Panc1 (cell line): ENCODE measurements around the gene PIK3R1. TPM values are rescaled to one million over a fixed set of nuclear protein-coding genes. Genes with fewer than 3 reads are reported as not detected.

Experiments
- ATAC-seq: fragments of 200-7000 bp; cut with Tn5 transposase; 2 replicates; pipeline ENCODE4 v1.9.1; 2020; ENCODE audit warnings: mild to moderate bottlenecking, moderate library complexity
- BruUV-seq: library from RNA; stranded (reverse); fragments of 400-500 nt; replicated peaks from 2 replicates; lab custom pipeline; 2021; lab: Mats Ljungman, UMichigan
- CTCF ChIA-PET: fragments of 300-600 bp; sonication (Branson Sonifier 250); formaldehyde crosslinking; loops from one replicate; lab custom pipeline; 2022; ENCODE audit warnings: antibody characterized with exemption; lab: Charles Lee
- POLR2A ChIA-PET: fragments of 300-600 bp; sonication (Branson Sonifier 250); formaldehyde crosslinking; loops from one replicate; lab custom pipeline; 2022; ENCODE audit warnings: antibody characterized with exemption; lab: Charles Lee
- DNase-seq: peaks from one replicate; pipeline ENCODE4 v3.0.0-alpha.2; 2010; ENCODE audit warnings: low read depth, low spot score
- H3K27ac ChIP-seq: 2 replicates; pipeline ENCODE4 v1.5.1; 2011; ENCODE audit warnings: mild to moderate bottlenecking, low read length, inconsistent platforms
- H3K27me3 ChIP-seq: fragments of 200-500 bp; sonication (Bioruptor generic); 2 replicates; pipeline ENCODE4 v1.6.0; 2014; ENCODE audit warnings: low read length, inconsistent platforms; ENCODE audit not compliant: control insufficient read depth, insufficient read depth
- H3K36me3 ChIP-seq: fragments of 200-500 bp; sonication (Bioruptor generic); 2 replicates; pipeline ENCODE4 v1.5.1; 2014; ENCODE audit warnings: inconsistent platforms, mild to moderate bottlenecking, low read length, moderate library complexity; ENCODE audit not compliant: control insufficient read depth, insufficient read depth
- H3K4me1 ChIP-seq: 2 replicates; pipeline ENCODE4 v1.5.1; 2011; ENCODE audit warnings: inconsistent platforms, mild to moderate bottlenecking, low read length, moderate library complexity; ENCODE audit not compliant: control insufficient read depth, insufficient read depth
- H3K4me3 ChIP-seq, 2 experiments: 2 replicates each; pipeline ENCODE4 v1.5.1; 2011 to 2012; ENCODE audit warnings: low read depth in 2 of 2, low read length in 2 of 2, mild to moderate bottlenecking in 2 of 2, inconsistent platforms in 1 of 2, moderate library complexity in 1 of 2
- H3K9me3 ChIP-seq: fragments of 200-500 bp; sonication (Bioruptor generic); 2 replicates; pipeline ENCODE4 v1.5.1; 2014; ENCODE audit warnings: low read depth, mild to moderate bottlenecking, inconsistent platforms, low read length, moderate library complexity; ENCODE audit not compliant: control insufficient read depth, insufficient read depth
- POLR2AphosphoS5 ChIP-seq: IDR thresholded peaks from 2 replicates; pipeline ENCODE4 v1.6.1; 2012; ENCODE audit warnings: mild to moderate bottlenecking, low read depth, low read length, moderate library complexity
- SIN3A ChIP-seq: IDR thresholded peaks from 2 replicates; pipeline ENCODE4 v1.6.1; 2012; ENCODE audit warnings: low read depth, mild to moderate bottlenecking, low read length, moderate library complexity, borderline replicate concordance; ENCODE audit not compliant: insufficient read depth
- TCF7L2 ChIP-seq: IDR thresholded peaks from 2 replicates; pipeline ENCODE4 v1.6.1; 2011; ENCODE audit warnings: mild to moderate bottlenecking, low read depth, low read length, inconsistent platforms
- in situ Hi-C: cut with HindIII; loops from 2 replicates; pipeline ENCODE4 v1.10.0; 2016; ENCODE audit warnings: low sequenced_read_pairs, low pct_unique_long_range_greater_than_20kb
- intact Hi-C: fragments of 100-400 bp; cut with micrococcal nuclease; formaldehyde crosslinking; loops from one replicate; pipeline ENCODE4 v1.10.0; 2022; ENCODE audit not compliant: unreplicated experiment
- total RNA-seq: library from RNA; stranded (reverse); gene quantifications from one replicate; pipeline ENCODE4 v1.2.1, GENCODE V29; 2021; ENCODE audit not compliant: unreplicated experiment
- TF ChIP-seq, protein P1 (sequence below), 2 experiments: IDR thresholded peaks; 2 replicates each; pipeline ENCODE4 v1.6.1; 2011 to 2012; ENCODE audit warnings: low read depth in 2 of 2, control low read depth in 1 of 2, low read length in 1 of 2, mild to moderate bottlenecking in 1 of 2, moderate library complexity in 1 of 2; ENCODE audit not compliant: insufficient read depth in 1 of 2
- TF ChIP-seq, protein P2 (sequence below): fragments of 450-650 bp; IDR thresholded peaks from 2 replicates; pipeline ENCODE4 v1.5.1; 2017; ENCODE audit warnings: mild to moderate bottlenecking

The PIK3R1 gene
- total RNA-seq, 1 experiment from 2014 or later = 23.4 TPM

DNA sequence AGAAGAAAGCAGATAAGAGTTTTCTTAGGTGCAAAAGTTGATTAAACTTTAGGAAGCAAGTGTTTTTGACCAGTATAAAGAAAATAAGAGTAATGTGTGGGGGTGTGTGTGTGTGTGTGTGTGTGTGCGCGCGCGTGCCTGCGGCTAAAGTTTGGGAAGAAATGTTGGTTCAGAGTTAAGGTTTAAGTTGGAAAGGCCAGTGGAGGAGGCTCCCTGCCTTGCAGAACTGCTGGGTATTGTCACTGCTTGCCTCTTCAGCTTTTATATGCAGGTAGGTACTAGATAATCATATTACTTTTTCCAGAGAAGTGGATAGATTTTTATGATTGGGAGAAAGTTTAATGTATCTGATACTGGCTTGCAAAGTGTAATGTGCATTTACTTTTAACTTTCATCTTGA, 2.0 kb downstream of the PIK3R1 start:
- DNase-seq = no peak
- ATAC-seq = no peak
- H3K4me3 ChIP-seq = peak overlapping the region in 1 of 2 experiments; percentile 95; a peak in 3 of 4 replicates
- no TSS peak for BruUV-seq
- H3K9me3 ChIP-seq = no peaks in the 10 kb centered on the region
- no peak overlapping the region for H3K27ac ChIP-seq
- H3K27me3 ChIP-seq = no peaks in the 10 kb centered on the region; the same call in 1 of the 2 replicates
- H3K36me3 ChIP-seq = no peaks in the 10 kb centered on the region; the same call in 1 of the 2 replicates
- in situ Hi-C loops = no loop called here
- CTCF ChIA-PET = no interaction called here
- intact Hi-C loops = no loop called here
- TF ChIP-seq POLR2AphosphoS5 = no peak
- TF ChIP-seq, protein P1, sequence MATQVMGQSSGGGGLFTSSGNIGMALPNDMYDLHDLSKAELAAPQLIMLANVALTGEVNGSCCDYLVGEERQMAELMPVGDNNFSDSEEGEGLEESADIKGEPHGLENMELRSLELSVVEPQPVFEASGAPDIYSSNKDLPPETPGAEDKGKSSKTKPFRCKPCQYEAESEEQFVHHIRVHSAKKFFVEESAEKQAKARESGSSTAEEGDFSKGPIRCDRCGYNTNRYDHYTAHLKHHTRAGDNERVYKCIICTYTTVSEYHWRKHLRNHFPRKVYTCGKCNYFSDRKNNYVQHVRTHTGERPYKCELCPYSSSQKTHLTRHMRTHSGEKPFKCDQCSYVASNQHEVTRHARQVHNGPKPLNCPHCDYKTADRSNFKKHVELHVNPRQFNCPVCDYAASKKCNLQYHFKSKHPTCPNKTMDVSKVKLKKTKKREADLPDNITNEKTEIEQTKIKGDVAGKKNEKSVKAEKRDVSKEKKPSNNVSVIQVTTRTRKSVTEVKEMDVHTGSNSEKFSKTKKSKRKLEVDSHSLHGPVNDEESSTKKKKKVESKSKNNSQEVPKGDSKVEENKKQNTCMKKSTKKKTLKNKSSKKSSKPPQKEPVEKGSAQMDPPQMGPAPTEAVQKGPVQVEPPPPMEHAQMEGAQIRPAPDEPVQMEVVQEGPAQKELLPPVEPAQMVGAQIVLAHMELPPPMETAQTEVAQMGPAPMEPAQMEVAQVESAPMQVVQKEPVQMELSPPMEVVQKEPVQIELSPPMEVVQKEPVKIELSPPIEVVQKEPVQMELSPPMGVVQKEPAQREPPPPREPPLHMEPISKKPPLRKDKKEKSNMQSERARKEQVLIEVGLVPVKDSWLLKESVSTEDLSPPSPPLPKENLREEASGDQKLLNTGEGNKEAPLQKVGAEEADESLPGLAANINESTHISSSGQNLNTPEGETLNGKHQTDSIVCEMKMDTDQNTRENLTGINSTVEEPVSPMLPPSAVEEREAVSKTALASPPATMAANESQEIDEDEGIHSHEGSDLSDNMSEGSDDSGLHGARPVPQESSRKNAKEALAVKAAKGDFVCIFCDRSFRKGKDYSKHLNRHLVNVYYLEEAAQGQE (IDR thresholded peaks at IDR 0.05; ENCODE audit: insufficient read depth in 1 of 2, low read depth in 2 of 2, low read length in 1 of 2) = no peak
- TF ChIP-seq, protein P2, sequence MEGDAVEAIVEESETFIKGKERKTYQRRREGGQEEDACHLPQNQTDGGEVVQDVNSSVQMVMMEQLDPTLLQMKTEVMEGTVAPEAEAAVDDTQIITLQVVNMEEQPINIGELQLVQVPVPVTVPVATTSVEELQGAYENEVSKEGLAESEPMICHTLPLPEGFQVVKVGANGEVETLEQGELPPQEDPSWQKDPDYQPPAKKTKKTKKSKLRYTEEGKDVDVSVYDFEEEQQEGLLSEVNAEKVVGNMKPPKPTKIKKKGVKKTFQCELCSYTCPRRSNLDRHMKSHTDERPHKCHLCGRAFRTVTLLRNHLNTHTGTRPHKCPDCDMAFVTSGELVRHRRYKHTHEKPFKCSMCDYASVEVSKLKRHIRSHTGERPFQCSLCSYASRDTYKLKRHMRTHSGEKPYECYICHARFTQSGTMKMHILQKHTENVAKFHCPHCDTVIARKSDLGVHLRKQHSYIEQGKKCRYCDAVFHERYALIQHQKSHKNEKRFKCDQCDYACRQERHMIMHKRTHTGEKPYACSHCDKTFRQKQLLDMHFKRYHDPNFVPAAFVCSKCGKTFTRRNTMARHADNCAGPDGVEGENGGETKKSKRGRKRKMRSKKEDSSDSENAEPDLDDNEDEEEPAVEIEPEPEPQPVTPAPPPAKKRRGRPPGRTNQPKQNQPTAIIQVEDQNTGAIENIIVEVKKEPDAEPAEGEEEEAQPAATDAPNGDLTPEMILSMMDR = no peak
- TF ChIP-seq SIN3A = no peak
- no peak for TF ChIP-seq TCF7L2
- POLR2A ChIA-PET = no interaction called here
- peaks cover 27% of the 10 kb centered on the region for H3K4me1 ChIP-seq

DNA sequence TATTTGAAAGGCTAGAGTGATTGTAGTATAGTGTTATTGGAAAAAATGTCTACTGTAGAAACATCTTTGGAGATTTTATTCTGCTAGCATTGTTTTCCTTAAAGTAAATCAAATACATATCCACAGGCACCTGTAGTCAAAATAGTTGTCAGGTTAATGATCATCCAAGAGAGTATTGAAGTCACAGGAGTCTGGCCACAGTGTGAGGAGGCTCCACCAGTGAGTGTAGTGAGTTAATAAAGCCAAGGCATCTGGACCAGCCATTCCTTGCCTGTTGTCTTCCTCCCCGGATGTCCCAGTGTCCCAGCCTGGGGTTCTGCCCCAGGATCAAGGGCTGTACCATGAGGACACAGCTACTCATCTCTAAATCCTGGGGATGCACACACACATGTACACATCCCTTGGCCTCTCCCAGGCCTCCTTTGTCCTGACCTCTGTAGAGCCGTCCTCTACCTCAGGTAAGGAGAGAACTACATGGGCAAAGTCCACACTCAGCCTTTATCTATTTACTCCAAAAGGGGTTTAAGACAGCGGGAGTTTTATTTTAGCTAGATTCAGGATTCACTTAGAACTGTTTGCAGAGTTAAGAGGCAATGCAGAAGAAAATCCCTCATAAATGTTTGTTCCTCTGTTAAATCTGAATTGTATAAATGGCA, 3.7 kb downstream of the PIK3R1 start:
- ATAC-seq (no peak), DNase-seq (no peak)
- H3K9me3 ChIP-seq = no peaks in the 10 kb centered on the region
- H3K4me3 ChIP-seq = no peak overlapping the region
- intact Hi-C loops (no loop called here), in situ Hi-C loops (no loop called here)
- no TSS peak for BruUV-seq
- ChIA-PET POLR2A (no interaction called here), CTCF (no interaction called here)
- H3K27ac ChIP-seq = no peak overlapping the region
- TF ChIP-seq, protein P1 (IDR thresholded peaks at IDR 0.05; ENCODE audit: insufficient read depth in 1 of 2, low read depth in 2 of 2, low read length in 1 of 2) = no peak
- TF ChIP-seq TCF7L2 (no peak), SIN3A (no peak), POLR2AphosphoS5 (no peak)
- TF ChIP-seq, protein P2 = no peak
- peaks cover 24% of the 10 kb centered on the region for H3K4me1 ChIP-seq
- no peaks in the 10 kb centered on the region for H3K27me3 ChIP-seq
- no peaks in the 10 kb centered on the region; the same call in 1 of the 2 replicates for H3K36me3 ChIP-seq
